ENCODE measurements around the gene AHSG. TPM values are rescaled to one million over a fixed set of nuclear protein-coding genes. Genes with fewer than 3 reads are reported as not detected.

AHSG gene
- total and polyA plus RNA-seq, 2 donors (not counting 1 experiment from before 2014, with no cell fraction given), result not detected

GRCh38 chr3:186593862-186594261 lies 19.0 kb upstream of the AHSG start:
- intact Hi-C loops (cut with micrococcal nuclease), result no loop called here
- Histone ChIP-seq H3K9me3 (ENCODE audit: control extremely low read depth in 1 of 3, control insufficient read depth in 2 of 3, insufficient read depth in 1 of 3, low read length in 2 of 3) (no peaks in the 10 kb centered on the region), H3K9ac (ENCODE audit: low read length) (no peak overlapping the region), H4K20me1 (ENCODE audit: control insufficient read depth, insufficient read depth, low read length, poor library complexity, severe bottlenecking) (no peaks in the 10 kb centered on the region), H3K36me3 (replicated peaks in 1 of 2; ENCODE audit: control extremely low read depth in 1 of 2, control insufficient read depth in 1 of 2, extremely low read depth in 1 of 2, insufficient read depth in 2 of 2, low read length in 1 of 2) (no peaks in the 10 kb centered on the region), H2AFZ (ENCODE audit: insufficient read depth, low read depth, low read length, poor library complexity, severe bottlenecking) (no peak overlapping the region), H3K27ac (ENCODE audit: low read length in 2 of 2) (no peak overlapping the region), H3K79me2 (ENCODE audit: control insufficient read depth, insufficient read depth, low read length) (no peaks in the 10 kb centered on the region), H3K27me3 (replicated peaks in 1 of 4; ENCODE audit: control extremely low read depth in 1 of 4, control insufficient read depth in 3 of 4, insufficient read depth in 4 of 4, low read length in 3 of 4) (no peaks in the 10 kb centered on the region), H3K4me3 (ENCODE audit: control extremely low read depth in 1 of 5, extremely low read depth in 1 of 5, insufficient read depth in 1 of 5, low read depth in 2 of 5, low read length in 4 of 5) (no peak overlapping the region), H3K4me2 (replicated peaks; ENCODE audit: low read depth, low read length, poor library complexity, severe bottlenecking) (no peak overlapping the region), H3K4me1 (ENCODE audit: control insufficient read depth in 2 of 2, insufficient read depth in 2 of 2, low read length in 2 of 2) (no peaks in the 10 kb centered on the region)
- POLR2A ChIA-PET, result no interaction called here
- ATAC-seq (ENCODE audit: low read depth) (no peak), DNase-seq (no peak)
- 94% methylated on average over 3 of the region's 3 CpGs for WGBS (ENCODE audit: insufficient coverage)
- peaks cover 9% of the 10 kb centered on the region for H3K27me3 Mint-ChIP-seq
- TF ChIP-seq EZH2 (IDR thresholded peaks at IDR 0.05; ENCODE audit: borderline replicate concordance, insufficient read depth, low read depth, low read length, poor library complexity, severe bottlenecking) (no peak), CTCF (IDR thresholded peaks at IDR 0.05) (no peak)
- CTCF ChIA-PET, result interaction anchor here (0.6 kb wide), 1 partner anchor 489 kb away, joined by 4 read pairs; no protein-coding TSS in a partner anchor
- H3K9me3 Mint-ChIP-seq (ENCODE audit: insufficient read depth), result no peaks in the 10 kb centered on the region
- H3K4me1 Mint-ChIP-seq, result no peaks in the 10 kb centered on the region
- H3K4me3 Mint-ChIP-seq, result no peak overlapping the region
- no peak overlapping the region for H3K27ac Mint-ChIP-seq

GRCh38 chr3:186594591-186595113 lies 18.2 kb upstream of the AHSG start:
- no peaks in the 10 kb centered on the region for H3K9me3 ChIP-seq (ENCODE audit: control extremely low read depth in 1 of 3, control insufficient read depth in 2 of 3, insufficient read depth in 1 of 3, low read length in 2 of 3)
- no peak overlapping the region for H2AFZ ChIP-seq (ENCODE audit: insufficient read depth, low read depth, low read length, poor library complexity, severe bottlenecking)
- Mint-ChIP-seq H3K9me3 (ENCODE audit: insufficient read depth) (no peaks in the 10 kb centered on the region), H3K27ac (no peak overlapping the region), H3K4me1 (no peaks in the 10 kb centered on the region), H3K27me3 (peaks cover 9% of the 10 kb centered on the region), H3K4me3 (no peak overlapping the region)
- ATAC-seq (ENCODE audit: low read depth) (no peak), DNase-seq (no peak)
- no peaks in the 10 kb centered on the region for H4K20me1 ChIP-seq (ENCODE audit: control insufficient read depth, insufficient read depth, low read length, poor library complexity, severe bottlenecking)
- 92% methylated on average over 5 of the region's 6 CpGs for WGBS (ENCODE audit: insufficient coverage)
- no peaks in the 10 kb centered on the region for H3K79me2 ChIP-seq (ENCODE audit: control insufficient read depth, insufficient read depth, low read length)
- ChIA-PET CTCF (no interaction called here), POLR2A (no interaction called here)
- H3K9ac ChIP-seq (ENCODE audit: low read length), result no peak overlapping the region
- H3K4me1 ChIP-seq (ENCODE audit: control insufficient read depth in 2 of 2, insufficient read depth in 2 of 2, low read length in 2 of 2), result no peaks in the 10 kb centered on the region
- TF ChIP-seq CTCF (IDR thresholded peaks at IDR 0.05), result no peak
- TF ChIP-seq EZH2 (IDR thresholded peaks at IDR 0.05; ENCODE audit: borderline replicate concordance, insufficient read depth, low read depth, low read length, poor library complexity, severe bottlenecking), result no peak
- H3K4me3 ChIP-seq (ENCODE audit: control extremely low read depth in 1 of 5, extremely low read depth in 1 of 5, insufficient read depth in 1 of 5, low read depth in 2 of 5, low read length in 4 of 5), result no peak overlapping the region
- no peak overlapping the region for H3K27ac ChIP-seq (ENCODE audit: low read length in 2 of 2)
- no peaks in the 10 kb centered on the region for H3K27me3 ChIP-seq (replicated peaks in 1 of 4; ENCODE audit: control extremely low read depth in 1 of 4, control insufficient read depth in 3 of 4, insufficient read depth in 4 of 4, low read length in 3 of 4)
- no peaks in the 10 kb centered on the region for H3K36me3 ChIP-seq (replicated peaks in 1 of 2; ENCODE audit: control extremely low read depth in 1 of 2, control insufficient read depth in 1 of 2, extremely low read depth in 1 of 2, insufficient read depth in 2 of 2, low read length in 1 of 2)
- no peak overlapping the region for H3K4me2 ChIP-seq (replicated peaks; ENCODE audit: low read depth, low read length, poor library complexity, severe bottlenecking)
- intact Hi-C loops (cut with micrococcal nuclease), result no loop called here

Measured in B cell (primary cell).